ENCODE measurements around the gene FUT7.
"Not testable (repeated sequence)": the region's sequence is repeated elsewhere in the genome, so short reads cannot be mapped to it uniquely, and the experiment has no call there.

The FUT7 gene

GRCh38 chr9:137065336-137065967 lies 33.6 kb upstream of the FUT7 start:
- no peak for FAIRE-seq

GRCh38 chr9:137064880-137065164 lies 32.9 kb upstream of the FUT7 start:
- no peak for FAIRE-seq

- FAIRE-seq: no peak
Measured at GRCh38 chr9:137064027-137064879, 32.4 kb upstream of the FUT7 start.

GRCh38 chr9:137063311-137064026 lies 31.6 kb upstream of the FUT7 start:
- FAIRE-seq: no peak

- not testable (repeated sequence) for FAIRE-seq
Measured at GRCh38 chr9:137062798-137063197, 30.9 kb upstream of the FUT7 start.

- no peak for FAIRE-seq
Measured at GRCh38 chr9:137062384-137062783, 30.5 kb upstream of the FUT7 start.

- no peak for FAIRE-seq
Measured at GRCh38 chr9:137058521-137059234, 26.8 kb upstream of the FUT7 start.

GRCh38 chr9:137057545-137057944 lies 25.7 kb upstream of the FUT7 start:
- no peak for FAIRE-seq

- no peak for FAIRE-seq
Measured at GRCh38 chr9:137056739-137057415, 25.0 kb upstream of the FUT7 start.

- no peak for FAIRE-seq
Measured at GRCh38 chr9:137055385-137056364, 23.8 kb upstream of the FUT7 start.

GRCh38 chr9:137054932-137055384 lies 23.1 kb upstream of the FUT7 start:
- no peak for FAIRE-seq

GRCh38 chr9:137053944-137054931 lies 22.4 kb upstream of the FUT7 start, which contains the start of gene ENTPD2:
TSS of gene ENTPD2 (minus strand) at chr9:137054061. CDS start at chr9:137053997, 64 bp downstream.
- no peak for FAIRE-seq

GRCh38 chr9:137052998-137053943 lies 21.4 kb upstream of the FUT7 start:
- FAIRE-seq: no peak

GRCh38 chr9:137052293-137052692 lies 20.4 kb upstream of the FUT7 start:
- FAIRE-seq: no peak

GRCh38 chr9:137051145-137051724 lies 19.3 kb upstream of the FUT7 start:
- FAIRE-seq: no peak

- FAIRE-seq: no peak
Measured at GRCh38 chr9:137050570-137050969, 18.7 kb upstream of the FUT7 start.

- no peak for FAIRE-seq
Measured at GRCh38 chr9:137049544-137050449, 17.9 kb upstream of the FUT7 start.

All from G401.6 (cell line).